Measurements from ENCODE around the gene TEDC1.

TEDC1 gene

GRCh38 chr14:105496831-105497591, 6.0 kb downstream of the TEDC1 start:
- Histone ChIP-seq H3K79me2 (ENCODE audit: low read length) (peaks cover 8% of the 10 kb centered on the region), H4K20me1 (ENCODE audit: insufficient read depth, low read length) (0 out of 2 replicates have a peak, but pooled peaks cover 2% of the 10 kb centered on the region), H3F3A (ENCODE audit: insufficient read depth, low read length) (no peaks in the 10 kb centered on the region), H3K4me3 (ENCODE audit: low read length) (no peak overlapping the region), H3K4me2 (ENCODE audit: low read depth, low read length) (no peak overlapping the region), H3K9me2 (replicated peaks; ENCODE audit: insufficient read depth, low read length) (no peaks in the 10 kb centered on the region), H3K4me1 (ENCODE audit: low read length) (peaks cover 3% of the 10 kb centered on the region; the same call in 1 of the 2 replicates), H3K9ac (ENCODE audit: low read length) (no peak overlapping the region), H3K27me3 (replicated peaks; ENCODE audit: insufficient read depth, low read length) (no peaks in the 10 kb centered on the region), H2AFZ (ENCODE audit: low read length) (no peak overlapping the region), H3K27ac (ENCODE audit: low read length) (no peak overlapping the region), H3K36me3 (replicated peaks; ENCODE audit: insufficient read depth, low read length) (no peaks in the 10 kb centered on the region), H3K9me3 (replicated peaks; ENCODE audit: insufficient read depth, low read length) (no peaks in the 10 kb centered on the region)
- no peak for DNase-seq
- TF ChIP-seq EZH2phosphoT487 (IDR thresholded peaks at IDR 0.05; ENCODE audit: low read length) (no peak), CTCF (IDR thresholded peaks at IDR 0.05; ENCODE audit: low read length) (no peak), EZH2 (optimal IDR thresholded peaks at IDR 0.05; ENCODE audit: low read depth, low read length) (no peak)

DNA sequence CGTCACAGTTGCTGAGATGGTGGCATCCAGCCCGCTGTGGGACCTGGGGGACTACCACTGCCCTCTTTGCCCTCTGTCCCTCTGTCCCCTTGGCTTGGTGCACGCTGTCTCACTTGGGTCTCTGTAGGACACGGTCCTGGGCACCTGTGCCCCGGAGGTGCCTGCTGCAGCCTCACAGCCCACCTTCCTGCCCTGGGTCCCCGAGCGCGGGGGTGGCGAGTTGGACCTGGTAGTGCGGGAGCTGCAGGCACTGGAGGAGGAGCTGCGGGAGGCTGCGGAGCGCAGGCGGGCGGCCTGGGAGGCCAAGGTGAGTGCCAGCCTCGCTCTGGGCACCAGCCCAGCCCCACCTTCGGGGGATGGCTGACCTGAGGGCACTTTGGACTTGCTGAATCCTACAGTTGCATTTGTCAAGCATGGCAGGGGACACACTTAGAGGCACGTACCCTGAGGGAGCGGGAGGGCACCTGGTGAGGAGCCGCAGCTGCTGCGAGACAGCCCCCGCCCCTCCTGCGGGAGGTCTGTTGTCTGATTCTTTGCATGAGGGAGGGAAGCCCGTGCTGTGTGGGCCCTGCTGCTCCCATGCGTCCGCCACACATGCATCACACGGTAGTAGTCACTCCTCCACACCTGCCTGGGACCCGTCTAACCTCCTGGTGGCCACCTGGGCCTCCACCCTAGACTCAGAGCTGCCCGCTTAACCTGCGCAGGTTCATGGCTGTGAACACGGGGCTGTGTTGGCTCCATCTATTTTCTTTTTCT, 6.8 kb downstream of the TEDC1 start:
- Histone ChIP-seq H3K27me3 (replicated peaks; ENCODE audit: insufficient read depth, low read length) (no peaks in the 10 kb centered on the region), H3K4me3 (ENCODE audit: low read length) (no peak overlapping the region), H3K36me3 (replicated peaks; ENCODE audit: insufficient read depth, low read length) (no peaks in the 10 kb centered on the region), H3K27ac (ENCODE audit: low read length) (no peak overlapping the region), H3K9me3 (replicated peaks; ENCODE audit: insufficient read depth, low read length) (no peaks in the 10 kb centered on the region), H4K20me1 (ENCODE audit: insufficient read depth, low read length) (no peaks in the 10 kb centered on the region), H3K79me2 (ENCODE audit: low read length) (no peaks in the 10 kb centered on the region), H2AFZ (ENCODE audit: low read length) (no peak overlapping the region), H3K4me2 (ENCODE audit: low read depth, low read length) (no peak overlapping the region), H3K9me2 (replicated peaks; ENCODE audit: insufficient read depth, low read length) (no peaks in the 10 kb centered on the region), H3K4me1 (ENCODE audit: low read length) (no peaks in the 10 kb centered on the region), H3K9ac (ENCODE audit: low read length) (no peak overlapping the region), H3F3A (ENCODE audit: insufficient read depth, low read length) (no peaks in the 10 kb centered on the region)
- no peak for TF ChIP-seq EZH2phosphoT487 (IDR thresholded peaks at IDR 0.05; ENCODE audit: low read length)
- no peak for TF ChIP-seq CTCF (IDR thresholded peaks at IDR 0.05; ENCODE audit: low read length)
- no peak for TF ChIP-seq EZH2 (optimal IDR thresholded peaks at IDR 0.05; ENCODE audit: low read depth, low read length)
- DNase-seq: no peak

GRCh38 chr14:105498430-105499255, 7.6 kb downstream of the TEDC1 start:
- no peaks in the 10 kb centered on the region for H3K36me3 ChIP-seq (replicated peaks; ENCODE audit: insufficient read depth, low read length)
- no peak overlapping the region for H3K4me2 ChIP-seq (ENCODE audit: low read depth, low read length)
- no peaks in the 10 kb centered on the region for H3K9me2 ChIP-seq (replicated peaks; ENCODE audit: insufficient read depth, low read length)
- DNase-seq: no peak
- TF ChIP-seq EZH2 (optimal IDR thresholded peaks at IDR 0.05; ENCODE audit: low read depth, low read length): no peak
- no peak for TF ChIP-seq EZH2phosphoT487 (IDR thresholded peaks at IDR 0.05; ENCODE audit: low read length)
- no peak for TF ChIP-seq CTCF (IDR thresholded peaks at IDR 0.05; ENCODE audit: low read length)
- no peaks in the 10 kb centered on the region for H3F3A ChIP-seq (ENCODE audit: insufficient read depth, low read length)
- H3K9ac ChIP-seq (ENCODE audit: low read length): no peak overlapping the region
- no peaks in the 10 kb centered on the region for H3K9me3 ChIP-seq (replicated peaks; ENCODE audit: insufficient read depth, low read length)
- H3K27me3 ChIP-seq (replicated peaks; ENCODE audit: insufficient read depth, low read length): 0 out of 2 replicates have a peak, but pooled peaks cover 3% of the 10 kb centered on the region
- no peaks in the 10 kb centered on the region for H4K20me1 ChIP-seq (ENCODE audit: insufficient read depth, low read length)
- no peak overlapping the region for H2AFZ ChIP-seq (ENCODE audit: low read length)
- H3K4me3 ChIP-seq (ENCODE audit: low read length): no peak overlapping the region
- H3K79me2 ChIP-seq (ENCODE audit: low read length): no peaks in the 10 kb centered on the region
- no peaks in the 10 kb centered on the region for H3K4me1 ChIP-seq (ENCODE audit: low read length)
- H3K27ac ChIP-seq (ENCODE audit: low read length): no peak overlapping the region
